Measurements from ENCODE around the gene C10orf120. TPM values are rescaled to one million over a fixed set of nuclear protein-coding genes. Genes with fewer than 3 reads are reported as not detected.

The C10orf120 gene
- total RNA-seq, 1 experiment from 2014 or later, result not detected

GRCh38 chr10:122738031-122738430 lies 38.4 kb upstream of the C10orf120 start:
- POLR2A ChIA-PET, result no interaction called here
- DNase-seq (ENCODE audit: low read depth, low spot score) (no peak), ATAC-seq (no peak)
- H3K9me3 ChIP-seq (ENCODE audit: control insufficient read depth, insufficient read depth, low read depth, low read length), result no peaks in the 10 kb centered on the region
- H3K4me1 ChIP-seq (ENCODE audit: control insufficient read depth, insufficient read depth, low read length), result no peaks in the 10 kb centered on the region
- no peak overlapping the region for H3K27ac ChIP-seq (ENCODE audit: low read length)
- CTCF ChIA-PET, result no interaction called here
- H3K4me3 ChIP-seq (ENCODE audit: low read depth in 2 of 2, low read length in 2 of 2), result no peak overlapping the region
- peaks cover 22% of the 10 kb centered on the region for H3K27me3 ChIP-seq (ENCODE audit: control insufficient read depth, insufficient read depth, low read length)
- no peaks in the 10 kb centered on the region for H3K36me3 ChIP-seq (ENCODE audit: control insufficient read depth, insufficient read depth, low read length)
- intact Hi-C loops (cut with micrococcal nuclease; ENCODE audit: unreplicated experiment) (no loop called here), in situ Hi-C loops (cut with HindIII; ENCODE audit: low pct_unique_long_range_greater_than_20kb, low sequenced_read_pairs) (no loop called here)
- TF ChIP-seq TCF7L2 (IDR thresholded peaks at IDR 0.05; ENCODE audit: low read depth, low read length) (no peak), POLR2AphosphoS5 (IDR thresholded peaks at IDR 0.05; ENCODE audit: low read depth, low read length) (no peak), SIN3A (IDR thresholded peaks at IDR 0.05; ENCODE audit: borderline replicate concordance, insufficient read depth, low read depth, low read length) (no peak), CTCF (IDR thresholded peaks at IDR 0.05) (no peak), REST (IDR thresholded peaks at IDR 0.05; ENCODE audit: insufficient read depth in 1 of 2, low read depth in 2 of 2, low read length in 1 of 2) (no peak)
- no TSS peak for BruUV-seq (replicated peaks)

GRCh38 chr10:122733931-122734665 lies 34.5 kb upstream of the C10orf120 start:
- Histone ChIP-seq H3K27me3 (ENCODE audit: control insufficient read depth, insufficient read depth, low read length) (peaks cover 29% of the 10 kb centered on the region), H3K36me3 (ENCODE audit: control insufficient read depth, insufficient read depth, low read length) (no peaks in the 10 kb centered on the region), H3K9me3 (ENCODE audit: control insufficient read depth, insufficient read depth, low read depth, low read length) (no peaks in the 10 kb centered on the region), H3K4me1 (ENCODE audit: control insufficient read depth, insufficient read depth, low read length) (no peaks in the 10 kb centered on the region), H3K4me3 (ENCODE audit: low read depth in 2 of 2, low read length in 2 of 2) (no peak overlapping the region), H3K27ac (ENCODE audit: low read length) (no peak overlapping the region)
- POLR2A ChIA-PET, result no interaction called here
- no peak for ATAC-seq
- BruUV-seq (replicated peaks), result no TSS peak
- no peak for DNase-seq (ENCODE audit: low read depth, low spot score)
- TF ChIP-seq REST (IDR thresholded peaks at IDR 0.05; ENCODE audit: insufficient read depth in 1 of 2, low read depth in 2 of 2, low read length in 1 of 2) (no peak), TCF7L2 (IDR thresholded peaks at IDR 0.05; ENCODE audit: low read depth, low read length) (no peak), CTCF (IDR thresholded peaks at IDR 0.05) (no peak), POLR2AphosphoS5 (IDR thresholded peaks at IDR 0.05; ENCODE audit: low read depth, low read length) (no peak), SIN3A (IDR thresholded peaks at IDR 0.05; ENCODE audit: borderline replicate concordance, insufficient read depth, low read depth, low read length) (no peak)
- intact Hi-C loops (cut with micrococcal nuclease; ENCODE audit: unreplicated experiment), result no loop called here
- in situ Hi-C loops (cut with HindIII; ENCODE audit: low pct_unique_long_range_greater_than_20kb, low sequenced_read_pairs), result no loop called here
- CTCF ChIA-PET, result no interaction called here
